GM12878 (cell line): Measurements from ENCODE around the gene ADCK1. TPM values are rescaled to one million over a fixed set of nuclear protein-coding genes. Genes with fewer than 3 reads are reported as not detected.

ENCODE experiments used
- ATAC-seq: fragments of 200-7000 bp; cut with Tn5 transposase; 3 replicates; pipeline ENCODE4 v1.9.1; 2020; ENCODE audit warnings: mild to moderate bottlenecking, moderate library complexity
- BruUV-seq: library from RNA; stranded (reverse); fragments of 400-500 nt; replicated peaks from 2 replicates; lab custom pipeline; 2021; lab: Mats Ljungman, UMichigan
- CTCF ChIA-PET: fragments of 300-600 bp; sonication (Branson Sonifier 250); formaldehyde crosslinking; extraction: SDS; loops from one replicate; lab custom pipeline; 2021; ENCODE audit warnings: inconsistent platforms; lab: Yijun Ruan, JAX
- POLR2A ChIA-PET: fragments of 350-600 bp; formaldehyde crosslinking; extraction: SDS; loops from one replicate; lab custom pipeline; 2021; ENCODE audit warnings: inconsistent platforms; lab: Charles Lee
- RAD21 ChIA-PET: fragments of 300-600 bp; sonication (Branson Sonifier 250); formaldehyde crosslinking; loops from one replicate; lab custom pipeline; 2023; ENCODE audit warnings: antibody characterized with exemption; ENCODE audit not compliant: unreplicated experiment; lab: Charles Lee
- SMC1A ChIA-PET: fragments of 300-600 bp; sonication (Branson Sonifier 250); formaldehyde crosslinking; loops from one replicate; lab custom pipeline; 2023; ENCODE audit not compliant: unreplicated experiment, uncharacterized antibody; lab: Charles Lee
- DNase-seq: peaks from one replicate; pipeline ENCODE4 v3.0.0-alpha.2; 2011; ENCODE audit warnings: low read depth, low spot score
- FAIRE-seq: peaks from 3 replicates; lab custom pipeline; 2011; peaks lifted over from hg19 to GRCh38; lab: Jason Lieb, UNC
- H2AFZ ChIP-seq: 2 replicates; pipeline ENCODE4 v1.6.0; 2011; ENCODE audit warnings: low read depth, low read length, control low read depth; ENCODE audit not compliant: control insufficient read depth
- H3K27ac ChIP-seq: 2 replicates; pipeline ENCODE4 v1.5.1; 2011; ENCODE audit warnings: control low read depth; ENCODE audit not compliant: control insufficient read depth, insufficient read depth
- H3K27me3 ChIP-seq, 2 experiments: replicated peaks in 1 of 2; 2 replicates each; pipeline versions ENCODE4 v1.6.0 to v1.6.1; 2011; ENCODE audit warnings: low read length in 1 of 2; ENCODE audit not compliant: control insufficient read depth in 2 of 2, insufficient read depth in 2 of 2
- H3K36me3 ChIP-seq, 2 experiments: 2 replicates each; pipeline ENCODE4 v1.5.1; 2011; ENCODE audit warnings: low read length in 1 of 2; ENCODE audit not compliant: control insufficient read depth in 2 of 2, insufficient read depth in 2 of 2
- H3K4me1 ChIP-seq: 2 replicates; pipeline ENCODE4 v1.6.1; 2011; ENCODE audit warnings: mild to moderate bottlenecking, low read length, moderate library complexity, mixed read lengths; ENCODE audit not compliant: control insufficient read depth, insufficient read depth
- H3K4me2 ChIP-seq: 2 replicates; pipeline ENCODE4 v1.6.0; 2011; ENCODE audit warnings: control low read depth; ENCODE audit not compliant: control insufficient read depth, insufficient read depth
- H3K4me3 ChIP-seq: fragments of 200-600 bp; sonication (generic); 2 replicates; pipeline ENCODE4 v1.5.1; 2016
- H3K79me2 ChIP-seq: 2 replicates; pipeline ENCODE4 v1.6.0; 2011; ENCODE audit warnings: low read length; ENCODE audit not compliant: control insufficient read depth, insufficient read depth
- H3K9ac ChIP-seq: 2 replicates; pipeline ENCODE4 v1.8.0; 2011; ENCODE audit warnings: low read length, control low read depth, mixed read lengths; ENCODE audit not compliant: control insufficient read depth, insufficient read depth
- H3K9me3 ChIP-seq: replicated peaks from 3 replicates; pipeline ENCODE4 v1.5.1; 2011; ENCODE audit warnings: mild to moderate bottlenecking, low read length; ENCODE audit not compliant: control insufficient read depth, insufficient read depth
- H4K20me1 ChIP-seq: 2 replicates; pipeline ENCODE4 v1.6.0; 2011; ENCODE audit not compliant: control insufficient read depth, insufficient read depth
- ATF7 ChIP-seq: fragments of 450-650 bp; IDR thresholded peaks from 2 replicates; pipeline ENCODE4 v1.6.1; 2016; ENCODE audit warnings: low read depth, mild to moderate bottlenecking
- CHD2 ChIP-seq: IDR thresholded peaks from 2 replicates; pipeline ENCODE4 v1.6.1; 2011; ENCODE audit warnings: low read depth, low read length, improper control_type of control experiment, borderline replicate concordance
- CREB1 ChIP-seq: IDR thresholded peaks from 2 replicates; pipeline ENCODE4 v1.6.1; 2012; ENCODE audit warnings: low read depth, mild to moderate bottlenecking, inconsistent platforms
- JUND ChIP-seq: IDR thresholded peaks from 2 replicates; pipeline ENCODE4 v1.6.1; 2012; ENCODE audit warnings: low read depth, mild to moderate bottlenecking, low read length, improper control_type of control experiment, moderate library complexity
- MYB ChIP-seq: fragments of 150-350 bp; IDR thresholded peaks from 2 replicates; pipeline ENCODE4 v1.6.1; 2014; ENCODE audit warnings: mild to moderate bottlenecking, low read depth, low read length, borderline replicate concordance
- NR2F1 ChIP-seq: fragments of 450-650 bp; conservative IDR thresholded peaks from 2 replicates; pipeline ENCODE4 v1.6.1; 2017; ENCODE audit warnings: mild to moderate bottlenecking
- SMAD5 ChIP-seq: IDR thresholded peaks from 2 replicates; pipeline ENCODE4 v1.6.1; 2016; ENCODE audit warnings: antibody characterized with exemption, low read depth
- SPI1 ChIP-seq: IDR thresholded peaks from 2 replicates; pipeline ENCODE4 v1.6.1; 2011; ENCODE audit warnings: low read depth, mild to moderate bottlenecking, low read length, moderate library complexity, borderline replicate concordance; ENCODE audit not compliant: insufficient read depth
- ZBED1 ChIP-seq: IDR thresholded peaks from 2 replicates; pipeline ENCODE4 v1.6.1; 2016; ENCODE audit warnings: borderline replicate concordance
- ZZZ3 ChIP-seq: IDR thresholded peaks from 2 replicates; pipeline ENCODE4 v1.6.1; 2011; ENCODE audit warnings: low read depth; ENCODE audit not compliant: control insufficient read depth, insufficient read length
- whole genome bisulfite sequencing: methylation state at CpG from one replicate; pipeline ENCODE4 v1.1.6; 2016; ENCODE audit warnings: low lambda C conversion rate; ENCODE audit not compliant: insufficient replicate concordance, insufficient coverage; ENCODE audit errors: missing lambda C conversion rate; 5-methylcytosine and 5-hydroxymethylcytosine counted together
- in situ Hi-C: fragments of 300-500 bp; cut with MboI; formaldehyde crosslinking; loops from 9 replicates; pipeline ENCODE4 v1.14.3; 2018; ENCODE audit warnings: mixed read lengths
- intact Hi-C: fragments of 100-400 bp; cut with micrococcal nuclease; formaldehyde crosslinking; loops from one replicate; pipeline ENCODE4 v1.14.2; 2022; ENCODE audit not compliant: unreplicated experiment
- polyA plus RNA-seq, 11 experiments: library from polyadenylated mRNA; depleted of rRNA in 4 of 11; unstranded in 6 of 11; stranded (reverse) in 5 of 11; fragments of >200 nt; fragmentation: Nextera tagmentation in 4 of 11; fragmentation: Illumina TruSeq in 1 of 11; extraction: Ambion mirVana in 4 of 11; extraction: Trizol in 1 of 11; gene quantifications; 1 replicate in 1 of 11; 2 replicates in 10 of 11; pipeline versions ENCODE4 v1.2.1 to v1.2.3, GENCODE V29; 2011 to 2016; ENCODE audit warnings: inconsistent platforms in 2 of 11, missing spikeins in 2 of 11, low read depth in 1 of 11
- total RNA-seq, 4 experiments: library from RNA; depleted of rRNA in 3 of 4; stranded (reverse); fragments of >200 nt in 3 of 4; fragmentation: Illumina TruSeq in 1 of 4; extraction: Trizol in 1 of 4; gene quantifications; 2 replicates each; pipeline versions ENCODE4 v1.2.1 to v1.2.3, GENCODE V29; 2013 to 2021
- TF ChIP-seq, protein P1 (sequence below): IDR thresholded peaks from 2 replicates; pipeline ENCODE4 v1.6.1; 2011; ENCODE audit warnings: borderline replicate concordance, low read depth, mild to moderate bottlenecking, moderate library complexity, low read length; ENCODE audit not compliant: insufficient read depth, poor library complexity, severe bottlenecking
- TF ChIP-seq, protein P2 (sequence below): fragments of 450-650 bp; conservative IDR thresholded peaks from 2 replicates; pipeline ENCODE4 v1.6.1; 2017; ENCODE audit warnings: mild to moderate bottlenecking, moderate library complexity
- TF ChIP-seq, protein P3 (sequence below): IDR thresholded peaks from 2 replicates; pipeline ENCODE4 v1.6.1; 2011; ENCODE audit warnings: low read depth, low read length, improper control_type of control experiment, borderline replicate concordance

Gene ADCK1
- total and polyA plus RNA-seq, 10 of the 15 experiments (the other 5 are each of a cell fraction or from before 2014, with no cell fraction given) = 3.3 to 8.5 (median 5.1) TPM

DNA sequence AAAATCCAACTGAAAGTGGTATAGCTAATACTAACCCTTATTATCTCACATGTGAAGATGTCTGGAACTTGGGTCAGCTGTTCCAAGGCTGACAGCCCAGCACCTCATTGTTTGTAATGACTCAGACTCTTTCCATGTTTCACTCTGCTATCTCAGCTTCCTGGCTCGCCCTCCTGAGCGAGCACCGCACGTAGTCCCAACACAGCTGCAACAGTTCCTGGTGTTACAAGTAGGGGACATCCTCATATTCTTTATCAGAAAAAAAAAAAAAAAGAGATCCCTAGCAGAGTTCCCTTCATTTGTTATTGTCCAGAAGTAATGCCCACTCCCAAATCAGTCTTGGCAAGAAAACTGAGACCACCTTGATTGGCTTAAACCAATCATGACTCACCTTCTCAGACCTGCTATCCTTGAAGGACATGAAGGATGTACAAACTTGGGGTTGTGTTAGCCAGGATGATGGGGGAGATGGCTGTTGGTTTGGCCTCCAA, 92.5 kb downstream of the ADCK1 start:
- Histone ChIP-seq H3K79me2 (no peaks in the 10 kb centered on the region), H3K27me3 (no peaks in the 10 kb centered on the region), H3K9me3 (no peaks in the 10 kb centered on the region), H3K36me3 (no peaks in the 10 kb centered on the region), H4K20me1 (no peaks in the 10 kb centered on the region), H3K9ac (no peak overlapping the region), H3K4me3 (no peak overlapping the region), H3K27ac (no peak overlapping the region), H3K4me2 (no peak overlapping the region), H3K4me1 (no peaks in the 10 kb centered on the region), H2AFZ (no peak overlapping the region)
- ATAC-seq = no peak
- TF ChIP-seq SPI1 = no peak
- TF ChIP-seq, protein P1, sequence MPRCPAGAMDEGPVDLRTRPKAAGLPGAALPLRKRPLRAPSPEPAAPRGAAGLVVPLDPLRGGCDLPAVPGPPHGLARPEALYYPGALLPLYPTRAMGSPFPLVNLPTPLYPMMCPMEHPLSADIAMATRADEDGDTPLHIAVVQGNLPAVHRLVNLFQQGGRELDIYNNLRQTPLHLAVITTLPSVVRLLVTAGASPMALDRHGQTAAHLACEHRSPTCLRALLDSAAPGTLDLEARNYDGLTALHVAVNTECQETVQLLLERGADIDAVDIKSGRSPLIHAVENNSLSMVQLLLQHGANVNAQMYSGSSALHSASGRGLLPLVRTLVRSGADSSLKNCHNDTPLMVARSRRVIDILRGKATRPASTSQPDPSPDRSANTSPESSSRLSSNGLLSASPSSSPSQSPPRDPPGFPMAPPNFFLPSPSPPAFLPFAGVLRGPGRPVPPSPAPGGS = peak; percentile 22
- DNase-seq = no peak
- ChIA-PET CTCF (no interaction called here), RAD21 (no interaction called here), POLR2A (no interaction called here), SMC1A (no interaction called here)
- in situ Hi-C loops = no loop called here
- FAIRE-seq = peak; percentile 82
- no TSS peak for BruUV-seq
- intact Hi-C loops = no loop called here
- 98% methylated on average over 4 of the region's 4 CpGs for WGBS

DNA sequence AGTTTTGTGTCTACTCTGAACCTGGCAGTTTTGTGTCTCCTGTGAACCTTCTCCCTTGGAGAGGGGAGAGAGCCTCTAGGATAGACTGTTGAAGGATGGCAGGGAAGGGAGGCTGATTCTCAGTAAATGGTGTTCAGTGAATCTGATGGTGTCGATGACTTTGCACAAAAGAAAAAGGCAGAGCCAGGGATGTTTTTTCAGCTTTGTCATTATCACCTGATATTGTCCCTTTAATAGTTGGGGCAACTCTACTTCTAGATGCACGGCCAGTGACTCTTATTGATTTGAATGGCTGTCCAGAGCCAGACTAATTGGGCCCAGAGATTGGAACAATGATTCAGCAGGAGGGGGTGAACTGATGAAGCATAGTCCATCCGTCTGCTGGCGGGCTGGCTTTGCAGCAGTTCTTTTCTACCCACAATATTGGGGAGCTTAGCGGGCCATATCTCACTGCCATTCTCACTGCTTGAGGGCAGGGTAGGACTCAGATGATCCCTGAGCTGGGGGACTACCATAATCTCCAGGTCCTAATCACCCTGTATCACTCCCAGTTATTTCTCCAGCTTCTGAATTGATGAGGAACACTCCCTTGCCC, 93.1 kb downstream of the ADCK1 start:
- FAIRE-seq (no peak), ATAC-seq (no peak)
- no peaks in the 10 kb centered on the region for H3K4me1 ChIP-seq
- H3K36me3 ChIP-seq = no peaks in the 10 kb centered on the region
- no peak overlapping the region for H3K9ac ChIP-seq
- no peaks in the 10 kb centered on the region for H3K79me2 ChIP-seq
- H3K27me3 ChIP-seq = no peaks in the 10 kb centered on the region
- WGBS = 80% methylated on average over 5 of the region's 5 CpGs
- TF ChIP-seq CREB1 (no peak), MYB (no peak), ATF7 (no peak), CHD2 (no peak), NR2F1 (no peak), ZBED1 (no peak), JUND (no peak), SMAD5 (no peak), ZZZ3 (no peak)
- TF ChIP-seq, protein P2, sequence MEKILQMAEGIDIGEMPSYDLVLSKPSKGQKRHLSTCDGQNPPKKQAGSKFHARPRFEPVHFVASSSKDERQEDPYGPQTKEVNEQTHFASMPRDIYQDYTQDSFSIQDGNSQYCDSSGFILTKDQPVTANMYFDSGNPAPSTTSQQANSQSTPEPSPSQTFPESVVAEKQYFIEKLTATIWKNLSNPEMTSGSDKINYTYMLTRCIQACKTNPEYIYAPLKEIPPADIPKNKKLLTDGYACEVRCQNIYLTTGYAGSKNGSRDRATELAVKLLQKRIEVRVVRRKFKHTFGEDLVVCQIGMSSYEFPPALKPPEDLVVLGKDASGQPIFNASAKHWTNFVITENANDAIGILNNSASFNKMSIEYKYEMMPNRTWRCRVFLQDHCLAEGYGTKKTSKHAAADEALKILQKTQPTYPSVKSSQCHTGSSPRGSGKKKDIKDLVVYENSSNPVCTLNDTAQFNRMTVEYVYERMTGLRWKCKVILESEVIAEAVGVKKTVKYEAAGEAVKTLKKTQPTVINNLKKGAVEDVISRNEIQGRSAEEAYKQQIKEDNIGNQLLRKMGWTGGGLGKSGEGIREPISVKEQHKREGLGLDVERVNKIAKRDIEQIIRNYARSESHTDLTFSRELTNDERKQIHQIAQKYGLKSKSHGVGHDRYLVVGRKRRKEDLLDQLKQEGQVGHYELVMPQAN = no peak
- TF ChIP-seq, protein P3, sequence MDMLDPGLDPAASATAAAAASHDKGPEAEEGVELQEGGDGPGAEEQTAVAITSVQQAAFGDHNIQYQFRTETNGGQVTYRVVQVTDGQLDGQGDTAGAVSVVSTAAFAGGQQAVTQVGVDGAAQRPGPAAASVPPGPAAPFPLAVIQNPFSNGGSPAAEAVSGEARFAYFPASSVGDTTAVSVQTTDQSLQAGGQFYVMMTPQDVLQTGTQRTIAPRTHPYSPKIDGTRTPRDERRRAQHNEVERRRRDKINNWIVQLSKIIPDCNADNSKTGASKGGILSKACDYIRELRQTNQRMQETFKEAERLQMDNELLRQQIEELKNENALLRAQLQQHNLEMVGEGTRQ = no peak
- TF ChIP-seq, all 136 proteins: peak for 0
- POLR2A ChIA-PET = no interaction called here
- no TSS peak for BruUV-seq
- no peaks in the 10 kb centered on the region for H4K20me1 ChIP-seq
- SMC1A ChIA-PET = no interaction called here
- no peak overlapping the region for H3K27ac ChIP-seq
- RAD21 ChIA-PET = no interaction called here
- H3K4me3 ChIP-seq = no peak overlapping the region
- in situ Hi-C loops (no loop called here), intact Hi-C loops (no loop called here)
- CTCF ChIA-PET = no interaction called here
- H3K4me2 ChIP-seq = no peak overlapping the region
- no peak for DNase-seq
- no peak overlapping the region for H2AFZ ChIP-seq
- no peaks in the 10 kb centered on the region for H3K9me3 ChIP-seq
